SK-N-MC (cell line): ENCODE data around the gene DALRD3.

Experiments
- DNase-seq: peaks from one replicate; pipeline ENCODE4 v3.0.0-alpha.2; 2011; ENCODE audit warnings: low read depth, low spot score
- H3K27ac ChIP-seq: fragments of 200-600 bp; sonication (generic); 2 replicates; pipeline ENCODE4 v1.5.1; 2016; ENCODE audit warnings: mixed run types
- H3K36me3 ChIP-seq: fragments of 200-600 bp; sonication (generic); 2 replicates; pipeline ENCODE4 v1.6.1; 2017; ENCODE audit warnings: antibody characterized with exemption, low read length, mixed read lengths; ENCODE audit not compliant: insufficient read depth
- H3K4me3 ChIP-seq: fragments of 200-600 bp; sonication (generic); 2 replicates; pipeline ENCODE4 v1.5.1; 2016
- H3K9ac ChIP-seq: fragments of 200-600 bp; sonication (generic); 2 replicates; pipeline ENCODE4 v1.8.0; 2017; ENCODE audit warnings: mixed run types, mixed read lengths; ENCODE audit not compliant: insufficient read length
- H3K9me3 ChIP-seq: fragments of 200-600 bp; sonication (generic); 2 replicates; pipeline ENCODE4 v1.6.1; 2017; ENCODE audit warnings: low read depth, mild to moderate bottlenecking, antibody characterized with exemption, low read length, moderate library complexity, mixed read lengths
- EZH2 ChIP-seq: fragments of 200-600 bp; sonication (generic); IDR thresholded peaks from one replicate; pipeline ENCODE4 v1.6.1; 2017; ENCODE audit warnings: antibody characterized with exemption
- FOXP2 ChIP-seq: optimal IDR thresholded peaks from 2 replicates; pipeline ENCODE3; 2011; ENCODE audit warnings: mild to moderate bottlenecking, moderate library complexity; ENCODE audit not compliant: insufficient read depth; ENCODE audit errors: extremely low read length, control extremely low read depth
- POLR2AphosphoS5 ChIP-seq: IDR thresholded peaks from 2 replicates; pipeline ENCODE4 v1.6.1; 2012; ENCODE audit warnings: mild to moderate bottlenecking, low read depth, low read length, borderline replicate concordance

The DALRD3 gene

GRCh38 chr3:49019941-49020329 lies 1.6 kb upstream of the DALRD3 start:
- no peak for DNase-seq
- no peak overlapping the region for H3K27ac ChIP-seq
- no peaks in the 10 kb centered on the region for H3K9me3 ChIP-seq
- H3K9ac ChIP-seq, result no peak overlapping the region
- peak overlapping the region; percentile 86 for H3K4me3 ChIP-seq
- peaks cover 12% of the 10 kb centered on the region; the same call in 1 of the 2 replicates for H3K36me3 ChIP-seq
- TF ChIP-seq EZH2, result no peak
- TF ChIP-seq POLR2AphosphoS5, result no peak
- no peak for TF ChIP-seq FOXP2

GRCh38 chr3:49018707-49019006 lies 277 bp upstream of the DALRD3 start:
- H3K9me3 ChIP-seq, result no peaks in the 10 kb centered on the region
- TF ChIP-seq FOXP2 (no peak), POLR2AphosphoS5 (no peak), EZH2 (no peak)
- H3K4me3 ChIP-seq, result peak overlapping the region; percentile 80
- no peaks in the 10 kb centered on the region; the same call in 1 of the 2 replicates for H3K36me3 ChIP-seq
- H3K9ac ChIP-seq, result peak overlapping the region; percentile 53
- no peak overlapping the region for H3K27ac ChIP-seq
- DNase-seq, result no peak

DNA sequence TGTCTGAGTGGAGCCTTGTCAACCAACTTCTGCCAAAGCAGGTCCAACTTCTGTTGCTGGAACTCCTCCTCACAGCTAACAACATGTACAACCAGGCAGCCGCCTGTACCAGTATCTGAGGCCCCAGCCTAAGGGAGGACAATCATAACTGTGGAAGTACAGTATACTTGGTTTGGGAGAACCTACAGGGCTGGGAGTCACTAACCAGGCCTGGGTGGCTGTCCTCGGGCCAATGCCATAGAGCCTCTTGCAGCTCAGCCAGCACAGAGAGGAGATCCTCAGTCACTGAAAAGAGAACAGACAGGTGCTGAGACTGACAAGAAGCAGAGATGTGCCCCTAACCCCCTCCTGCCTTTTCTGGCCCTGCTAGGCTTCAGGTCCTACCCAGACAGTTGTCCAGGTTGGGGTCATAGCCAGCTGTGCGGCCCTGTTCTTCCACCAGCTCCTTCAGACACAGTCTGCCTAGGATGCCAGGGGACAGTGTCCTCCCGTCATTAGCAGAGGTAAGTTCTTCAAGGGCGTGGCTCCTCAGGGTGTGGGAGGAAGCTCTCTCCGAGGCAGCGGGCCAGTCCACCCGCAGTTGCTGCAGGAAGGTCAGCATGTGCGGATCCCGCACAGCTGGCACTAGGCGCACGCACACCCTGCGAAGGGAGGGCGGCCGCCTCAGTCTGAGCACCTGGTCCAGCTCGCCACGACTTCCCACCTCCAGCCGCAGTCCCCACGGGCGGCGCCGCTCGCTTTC lies 980 bp downstream of the DALRD3 start:
- Histone ChIP-seq H3K9me3 (no peaks in the 10 kb centered on the region), H3K9ac (peak overlapping the region; percentile 53), H3K36me3 (no peaks in the 10 kb centered on the region), H3K27ac (no peak overlapping the region), H3K4me3 (peak overlapping the region; percentile 80)
- TF ChIP-seq EZH2, result no peak
- TF ChIP-seq POLR2AphosphoS5, result no peak
- TF ChIP-seq FOXP2, result no peak
- no peak for DNase-seq

- Histone ChIP-seq H3K36me3 (no peaks in the 10 kb centered on the region), H3K27ac (no peak overlapping the region), H3K9ac (no peak overlapping the region), H3K9me3 (no peaks in the 10 kb centered on the region), H3K4me3 (no peak overlapping the region)
- TF ChIP-seq POLR2AphosphoS5, result no peak; the same call in none of the 2 replicates
- TF ChIP-seq EZH2, result no peak
- no peak for TF ChIP-seq FOXP2
- no peak for DNase-seq
Observed at GRCh38 chr3:49016414-49017228, 1.8 kb downstream of the DALRD3 start.

DNA sequence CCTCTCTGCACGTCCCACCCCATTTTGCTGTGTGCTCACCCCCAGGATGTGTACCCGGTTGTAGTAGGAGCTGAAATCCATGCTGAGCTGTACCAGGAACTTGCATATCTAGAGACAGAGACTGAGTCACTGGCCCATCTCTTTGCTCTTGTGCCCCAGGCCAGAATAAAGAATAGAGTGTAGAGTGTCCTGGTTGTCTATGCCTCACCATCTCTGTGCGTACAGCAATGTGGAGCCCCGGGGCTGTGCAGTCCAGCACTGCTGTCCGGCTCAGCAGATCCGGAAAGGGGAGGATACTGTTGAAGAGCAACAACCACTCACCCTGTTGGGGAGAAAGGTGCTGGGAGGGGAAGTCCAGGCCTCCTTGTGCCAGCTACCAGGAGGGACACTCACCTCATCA lies 2.6 kb downstream of the DALRD3 start:
- H3K9me3 ChIP-seq, result no peaks in the 10 kb centered on the region
- no peaks in the 10 kb centered on the region for H3K36me3 ChIP-seq
- no peak for DNase-seq
- TF ChIP-seq POLR2AphosphoS5 (no peak), EZH2 (no peak), FOXP2 (no peak)
- no peak overlapping the region for H3K9ac ChIP-seq
- no peak overlapping the region for H3K4me3 ChIP-seq
- H3K27ac ChIP-seq, result no peak overlapping the region

- H3K27ac ChIP-seq, result no peak overlapping the region
- TF ChIP-seq POLR2AphosphoS5, result no peak
- no peak for TF ChIP-seq EZH2
- TF ChIP-seq FOXP2, result no peak
- DNase-seq, result no peak
- H3K4me3 ChIP-seq, result no peak overlapping the region
- H3K36me3 ChIP-seq, result no peaks in the 10 kb centered on the region
- no peak overlapping the region for H3K9ac ChIP-seq
- H3K9me3 ChIP-seq, result no peaks in the 10 kb centered on the region
Observed at GRCh38 chr3:49015072-49015471, 3.3 kb downstream of the DALRD3 start.

GRCh38 chr3:49013738-49014660 lies 4.4 kb downstream of the DALRD3 start:
- H3K4me3 ChIP-seq, result no peak overlapping the region
- DNase-seq, result no peak
- no peak overlapping the region for H3K9ac ChIP-seq
- H3K36me3 ChIP-seq, result no peaks in the 10 kb centered on the region
- H3K9me3 ChIP-seq, result no peaks in the 10 kb centered on the region
- H3K27ac ChIP-seq, result no peak overlapping the region
- TF ChIP-seq POLR2AphosphoS5 (no peak), FOXP2 (no peak), EZH2 (no peak)
